GM23338 (cell line): ENCODE measurements around the gene RGS6.

ENCODE experiments used
- CREB1 ChIP-seq: fragments of 250-450 bp; sonication (Bioruptor Pico); IDR thresholded peaks from 2 replicates; pipeline ENCODE4 v1.5.0; 2020; ENCODE audit warnings: low read depth, mild to moderate bottlenecking, moderate library complexity
- EZH2 ChIP-seq: fragments of 200-600 bp; sonication (generic); IDR thresholded peaks from one replicate; pipeline ENCODE4 v1.8.0; 2017; ENCODE audit warnings: antibody characterized with exemption, mild to moderate bottlenecking, low read depth; ENCODE audit not compliant: unreplicated experiment
- EZH2phosphoT487 ChIP-seq: fragments of 200-600 bp; sonication (generic); IDR thresholded peaks from one replicate; pipeline ENCODE4 v1.8.1; 2018; ENCODE audit warnings: antibody characterized with exemption; ENCODE audit not compliant: unreplicated experiment
- JUNB ChIP-seq: IDR thresholded peaks from one replicate; pipeline ENCODE4 v1.6.1; 2016; ENCODE audit warnings: antibody characterized with exemption; ENCODE audit not compliant: unreplicated experiment
- NANOG ChIP-seq: IDR thresholded peaks from 2 replicates; pipeline ENCODE4 v1.6.1; 2016; ENCODE audit warnings: antibody characterized with exemption, borderline replicate concordance
- POLR2AphosphoS5 ChIP-seq: IDR thresholded peaks from 2 replicates; pipeline ENCODE4 v1.6.1; 2016; ENCODE audit warnings: antibody characterized with exemption, low read depth
- STAT1 ChIP-seq: IDR thresholded peaks from one replicate; pipeline ENCODE4 v1.6.1; 2016; ENCODE audit warnings: antibody characterized with exemption; ENCODE audit not compliant: unreplicated experiment
- ZNF114 ChIP-seq: fragments of 250-450 bp; sonication (Bioruptor Pico); IDR thresholded peaks from 2 replicates; pipeline ENCODE4 v1.5.0; 2020; ENCODE audit warnings: mild to moderate bottlenecking, moderate library complexity
- TF ChIP-seq, protein P1 (sequence below), 2 experiments: fragments of 200-600 bp in 1 of 2; sonication (generic) in 1 of 2; conservative IDR thresholded peaks; 2 replicates each; pipeline versions ENCODE4 v1.5.1 to v1.6.1; 2016 to 2017; ENCODE audit warnings: antibody characterized with exemption in 2 of 2, low read depth in 2 of 2, mild to moderate bottlenecking in 2 of 2, moderate library complexity in 1 of 2
- TF ChIP-seq, protein P2 (sequence below): IDR thresholded peaks from one replicate; pipeline ENCODE4 v1.6.1; 2018; ENCODE audit warnings: antibody characterized with exemption; ENCODE audit not compliant: unreplicated experiment

DNA sequence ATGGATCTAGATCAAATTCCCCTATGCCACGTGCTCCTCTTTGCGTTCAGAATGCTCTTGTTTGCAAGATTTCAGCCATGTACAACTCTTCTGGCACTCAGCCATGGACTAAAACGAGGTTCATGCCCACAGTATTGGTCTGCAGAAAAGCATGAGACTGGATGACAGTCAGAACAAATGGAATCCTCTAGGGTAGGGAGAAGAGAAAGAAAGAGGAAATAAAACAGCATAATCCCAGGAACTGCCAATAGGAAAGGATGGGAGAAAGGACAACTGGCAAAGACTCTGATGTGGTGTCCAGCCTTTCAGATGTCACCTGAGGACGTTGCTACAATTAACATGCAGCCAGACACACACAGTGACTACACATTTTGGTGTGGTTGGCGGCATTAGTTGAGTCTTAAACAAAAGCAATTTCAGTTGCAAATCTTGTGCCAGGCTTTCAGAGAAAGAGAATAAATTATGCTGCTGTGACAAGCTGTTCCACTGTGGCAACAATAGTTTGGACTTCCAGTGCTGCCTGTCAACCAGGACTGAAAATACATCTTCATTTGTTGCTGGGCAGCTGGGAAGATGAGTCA lies 338.0 kb downstream of the RGS6 start:
- TF ChIP-seq POLR2AphosphoS5 (no peak), EZH2phosphoT487 (no peak), EZH2 (no peak), NANOG (no peak), JUNB (no peak), ZNF114 (CRISPR knock-in tag) (no peak), CREB1 (CRISPR knock-in tag) (no peak), STAT1 (no peak)
- TF ChIP-seq, protein P1, sequence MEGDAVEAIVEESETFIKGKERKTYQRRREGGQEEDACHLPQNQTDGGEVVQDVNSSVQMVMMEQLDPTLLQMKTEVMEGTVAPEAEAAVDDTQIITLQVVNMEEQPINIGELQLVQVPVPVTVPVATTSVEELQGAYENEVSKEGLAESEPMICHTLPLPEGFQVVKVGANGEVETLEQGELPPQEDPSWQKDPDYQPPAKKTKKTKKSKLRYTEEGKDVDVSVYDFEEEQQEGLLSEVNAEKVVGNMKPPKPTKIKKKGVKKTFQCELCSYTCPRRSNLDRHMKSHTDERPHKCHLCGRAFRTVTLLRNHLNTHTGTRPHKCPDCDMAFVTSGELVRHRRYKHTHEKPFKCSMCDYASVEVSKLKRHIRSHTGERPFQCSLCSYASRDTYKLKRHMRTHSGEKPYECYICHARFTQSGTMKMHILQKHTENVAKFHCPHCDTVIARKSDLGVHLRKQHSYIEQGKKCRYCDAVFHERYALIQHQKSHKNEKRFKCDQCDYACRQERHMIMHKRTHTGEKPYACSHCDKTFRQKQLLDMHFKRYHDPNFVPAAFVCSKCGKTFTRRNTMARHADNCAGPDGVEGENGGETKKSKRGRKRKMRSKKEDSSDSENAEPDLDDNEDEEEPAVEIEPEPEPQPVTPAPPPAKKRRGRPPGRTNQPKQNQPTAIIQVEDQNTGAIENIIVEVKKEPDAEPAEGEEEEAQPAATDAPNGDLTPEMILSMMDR (conservative IDR thresholded peaks at IDR 0.05; ENCODE audit: low read depth in 2 of 2), result no peak
- TF ChIP-seq, protein P2, sequence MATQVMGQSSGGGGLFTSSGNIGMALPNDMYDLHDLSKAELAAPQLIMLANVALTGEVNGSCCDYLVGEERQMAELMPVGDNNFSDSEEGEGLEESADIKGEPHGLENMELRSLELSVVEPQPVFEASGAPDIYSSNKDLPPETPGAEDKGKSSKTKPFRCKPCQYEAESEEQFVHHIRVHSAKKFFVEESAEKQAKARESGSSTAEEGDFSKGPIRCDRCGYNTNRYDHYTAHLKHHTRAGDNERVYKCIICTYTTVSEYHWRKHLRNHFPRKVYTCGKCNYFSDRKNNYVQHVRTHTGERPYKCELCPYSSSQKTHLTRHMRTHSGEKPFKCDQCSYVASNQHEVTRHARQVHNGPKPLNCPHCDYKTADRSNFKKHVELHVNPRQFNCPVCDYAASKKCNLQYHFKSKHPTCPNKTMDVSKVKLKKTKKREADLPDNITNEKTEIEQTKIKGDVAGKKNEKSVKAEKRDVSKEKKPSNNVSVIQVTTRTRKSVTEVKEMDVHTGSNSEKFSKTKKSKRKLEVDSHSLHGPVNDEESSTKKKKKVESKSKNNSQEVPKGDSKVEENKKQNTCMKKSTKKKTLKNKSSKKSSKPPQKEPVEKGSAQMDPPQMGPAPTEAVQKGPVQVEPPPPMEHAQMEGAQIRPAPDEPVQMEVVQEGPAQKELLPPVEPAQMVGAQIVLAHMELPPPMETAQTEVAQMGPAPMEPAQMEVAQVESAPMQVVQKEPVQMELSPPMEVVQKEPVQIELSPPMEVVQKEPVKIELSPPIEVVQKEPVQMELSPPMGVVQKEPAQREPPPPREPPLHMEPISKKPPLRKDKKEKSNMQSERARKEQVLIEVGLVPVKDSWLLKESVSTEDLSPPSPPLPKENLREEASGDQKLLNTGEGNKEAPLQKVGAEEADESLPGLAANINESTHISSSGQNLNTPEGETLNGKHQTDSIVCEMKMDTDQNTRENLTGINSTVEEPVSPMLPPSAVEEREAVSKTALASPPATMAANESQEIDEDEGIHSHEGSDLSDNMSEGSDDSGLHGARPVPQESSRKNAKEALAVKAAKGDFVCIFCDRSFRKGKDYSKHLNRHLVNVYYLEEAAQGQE, result no peak
